ENCODE measurements around the gene DEFB132. TPM values are rescaled to one million over a fixed set of nuclear protein-coding genes. Genes with fewer than 3 reads are reported as not detected.

Gene DEFB132
- total and polyA plus RNA-seq, 2 of the 13 experiments (the other 11 are each of a cell fraction or from before 2014, with no cell fraction given) = not detected

DNA sequence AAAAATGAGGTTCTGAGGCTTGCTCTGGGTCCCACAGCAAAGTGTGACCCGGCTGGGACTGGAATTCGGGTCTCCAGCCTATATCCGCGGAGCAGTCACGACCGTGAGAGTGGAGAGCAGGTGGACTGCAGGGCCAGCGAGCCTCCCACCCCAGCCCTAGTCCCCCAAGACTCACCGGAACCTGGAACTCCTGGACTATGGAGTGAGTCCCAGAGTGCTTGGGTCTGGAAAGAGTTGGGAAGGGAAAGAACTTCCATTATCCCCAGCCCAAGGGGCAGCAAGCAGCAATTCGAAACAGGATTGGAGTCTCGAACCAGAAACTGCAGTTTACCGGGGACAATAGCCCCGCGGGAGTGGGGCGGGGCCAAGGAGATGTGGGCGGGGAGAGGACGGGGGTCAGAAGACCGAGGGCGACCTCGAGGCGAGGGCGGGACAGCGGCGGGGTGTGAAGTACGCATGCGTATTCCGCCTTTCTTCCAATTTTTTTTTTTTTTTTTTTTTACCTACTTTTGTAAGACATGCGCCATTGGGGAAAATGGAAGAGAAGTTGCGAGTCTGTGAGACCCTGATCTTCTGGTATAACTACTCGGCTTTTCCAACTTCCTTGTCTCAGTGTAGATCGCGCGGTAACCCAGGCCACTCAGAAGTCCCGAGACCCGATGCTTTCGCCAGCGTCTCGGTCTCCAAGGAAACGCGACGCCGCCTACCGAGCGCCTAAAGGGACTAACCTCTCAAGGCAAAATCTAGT, 32.7 kb downstream of the DEFB132 start, which contains the start of gene C20orf96 (continued):
- TF ChIP-seq, protein P1, sequence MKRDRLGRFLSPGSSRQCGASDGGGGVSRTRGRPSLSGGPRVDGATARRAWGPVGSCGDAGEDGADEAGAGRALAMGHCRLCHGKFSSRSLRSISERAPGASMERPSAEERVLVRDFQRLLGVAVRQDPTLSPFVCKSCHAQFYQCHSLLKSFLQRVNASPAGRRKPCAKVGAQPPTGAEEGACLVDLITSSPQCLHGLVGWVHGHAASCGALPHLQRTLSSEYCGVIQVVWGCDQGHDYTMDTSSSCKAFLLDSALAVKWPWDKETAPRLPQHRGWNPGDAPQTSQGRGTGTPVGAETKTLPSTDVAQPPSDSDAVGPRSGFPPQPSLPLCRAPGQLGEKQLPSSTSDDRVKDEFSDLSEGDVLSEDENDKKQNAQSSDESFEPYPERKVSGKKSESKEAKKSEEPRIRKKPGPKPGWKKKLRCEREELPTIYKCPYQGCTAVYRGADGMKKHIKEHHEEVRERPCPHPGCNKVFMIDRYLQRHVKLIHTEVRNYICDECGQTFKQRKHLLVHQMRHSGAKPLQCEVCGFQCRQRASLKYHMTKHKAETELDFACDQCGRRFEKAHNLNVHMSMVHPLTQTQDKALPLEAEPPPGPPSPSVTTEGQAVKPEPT (CRISPR knock-in tag; IDR thresholded peaks at IDR 0.05; ENCODE audit: low read depth) = peak; percentile 72
- TF ChIP-seq GABPB1 (CRISPR knock-in tag; IDR thresholded peaks at IDR 0.05) (peak; percentile 50), CREB1 (IDR thresholded peaks at IDR 0.05) (no peak), CREB1 (CRISPR knock-in tag; IDR thresholded peaks at IDR 0.05) (no peak), MTF1 (CRISPR knock-in tag; IDR thresholded peaks at IDR 0.05) (no peak), KDM2A (CRISPR knock-in tag; IDR thresholded peaks at IDR 0.05; ENCODE audit: borderline replicate concordance, low read depth) (peak; percentile 32; the same call in 1 of the 2 replicates), BCL6 (CRISPR knock-in tag; IDR thresholded peaks at IDR 0.05) (peak; percentile 23; the same call in 1 of the 2 replicates), KMT2B (CRISPR knock-in tag; IDR thresholded peaks at IDR 0.05) (peak; percentile 39; the same call in 1 of the 2 replicates), MAFG (CRISPR knock-in tag; IDR thresholded peaks at IDR 0.05) (no peak), NFKB2 (CRISPR knock-in tag; IDR thresholded peaks at IDR 0.05; ENCODE audit: borderline replicate concordance) (peak; percentile 49), ZNF234 (CRISPR knock-in tag; conservative IDR thresholded peaks at IDR 0.05) (no peak), ZBTB21 (CRISPR knock-in tag; IDR thresholded peaks at IDR 0.05) (0 out of 2 replicates have a peak, but pooled peaks have one; percentile 46), ZMYM2 (CRISPR knock-in tag; IDR thresholded peaks at IDR 0.05) (peak; percentile 81), TP53 (CRISPR knock-in tag; conservative IDR thresholded peaks at IDR 0.05) (no peak), SRY (CRISPR knock-in tag; IDR thresholded peaks at IDR 0.05) (no peak), TOPORS (CRISPR knock-in tag; IDR thresholded peaks at IDR 0.05) (0 out of 2 replicates have a peak, but pooled peaks have one; percentile 29), ZNF343 (CRISPR knock-in tag; IDR thresholded peaks at IDR 0.05) (no peak), ZNF564 (CRISPR knock-in tag; IDR thresholded peaks at IDR 0.05) (no peak), ZSCAN29 (CRISPR knock-in tag; conservative IDR thresholded peaks at IDR 0.05) (peak; percentile 63; the same call in 1 of the 2 replicates), ETV6 (CRISPR knock-in tag; conservative IDR thresholded peaks at IDR 0.05) (no peak), AKAP8 (CRISPR knock-in tag; IDR thresholded peaks at IDR 0.05) (no peak), ZNF432 (CRISPR knock-in tag; IDR thresholded peaks at IDR 0.05; ENCODE audit: borderline replicate concordance) (no peak), DMAP1 (CRISPR knock-in tag; IDR thresholded peaks at IDR 0.05) (0 out of 2 replicates have a peak, but pooled peaks have one; percentile 23), MAF1 (CRISPR knock-in tag; IDR thresholded peaks at IDR 0.05; ENCODE audit: borderline replicate concordance) (no peak; the same call in 1 of the 2 replicates), ZFAT (CRISPR knock-in tag; conservative IDR thresholded peaks at IDR 0.05) (no peak; the same call in 1 of the 2 replicates), ZNF124 (CRISPR knock-in tag; IDR thresholded peaks at IDR 0.05) (peak; percentile 11), ZNF772 (CRISPR knock-in tag; IDR thresholded peaks at IDR 0.05) (0 out of 2 replicates have a peak, but pooled peaks have one; percentile 12), ZNF572 (CRISPR knock-in tag; IDR thresholded peaks at IDR 0.05) (peak; percentile 33; the same call in 1 of the 2 replicates), ZNF652 (CRISPR knock-in tag; IDR thresholded peaks at IDR 0.05; ENCODE audit: borderline replicate concordance, low read depth) (no peak)
- TF ChIP-seq, protein P2, sequence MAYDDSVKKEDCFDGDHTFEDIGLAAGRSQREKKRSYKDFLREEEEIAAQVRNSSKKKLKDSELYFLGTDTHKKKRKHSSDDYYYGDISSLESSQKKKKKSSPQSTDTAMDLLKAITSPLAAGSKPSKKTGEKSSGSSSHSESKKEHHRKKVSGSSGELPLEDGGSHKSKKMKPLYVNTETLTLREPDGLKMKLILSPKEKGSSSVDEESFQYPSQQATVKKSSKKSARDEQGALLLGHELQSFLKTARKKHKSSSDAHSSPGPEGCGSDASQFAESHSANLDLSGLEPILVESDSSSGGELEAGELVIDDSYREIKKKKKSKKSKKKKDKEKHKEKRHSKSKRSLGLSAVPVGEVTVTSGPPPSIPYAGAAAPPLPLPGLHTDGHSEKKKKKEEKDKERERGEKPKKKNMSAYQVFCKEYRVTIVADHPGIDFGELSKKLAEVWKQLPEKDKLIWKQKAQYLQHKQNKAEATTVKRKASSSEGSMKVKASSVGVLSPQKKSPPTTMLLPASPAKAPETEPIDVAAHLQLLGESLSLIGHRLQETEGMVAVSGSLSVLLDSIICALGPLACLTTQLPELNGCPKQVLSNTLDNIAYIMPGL (CRISPR knock-in tag; IDR thresholded peaks at IDR 0.05; ENCODE audit: borderline replicate concordance in 1 of 2, low read depth in 1 of 2) = peak in 1 of 2 experiments; percentile 84; a peak in 2 of 4 replicates

Measured in HepG2 (cell line).